ENCODE data around the gene C9orf85.
"Not testable (repeated sequence)": the region's sequence is repeated elsewhere in the genome, so short reads cannot be mapped to it uniquely, and the experiment has no call there.

C9orf85 gene, protein sequence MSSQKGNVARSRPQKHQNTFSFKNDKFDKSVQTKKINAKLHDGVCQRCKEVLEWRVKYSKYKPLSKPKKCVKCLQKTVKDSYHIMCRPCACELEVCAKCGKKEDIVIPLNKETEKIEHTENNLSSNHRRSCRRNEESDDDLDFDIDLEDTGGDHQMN

DNA sequence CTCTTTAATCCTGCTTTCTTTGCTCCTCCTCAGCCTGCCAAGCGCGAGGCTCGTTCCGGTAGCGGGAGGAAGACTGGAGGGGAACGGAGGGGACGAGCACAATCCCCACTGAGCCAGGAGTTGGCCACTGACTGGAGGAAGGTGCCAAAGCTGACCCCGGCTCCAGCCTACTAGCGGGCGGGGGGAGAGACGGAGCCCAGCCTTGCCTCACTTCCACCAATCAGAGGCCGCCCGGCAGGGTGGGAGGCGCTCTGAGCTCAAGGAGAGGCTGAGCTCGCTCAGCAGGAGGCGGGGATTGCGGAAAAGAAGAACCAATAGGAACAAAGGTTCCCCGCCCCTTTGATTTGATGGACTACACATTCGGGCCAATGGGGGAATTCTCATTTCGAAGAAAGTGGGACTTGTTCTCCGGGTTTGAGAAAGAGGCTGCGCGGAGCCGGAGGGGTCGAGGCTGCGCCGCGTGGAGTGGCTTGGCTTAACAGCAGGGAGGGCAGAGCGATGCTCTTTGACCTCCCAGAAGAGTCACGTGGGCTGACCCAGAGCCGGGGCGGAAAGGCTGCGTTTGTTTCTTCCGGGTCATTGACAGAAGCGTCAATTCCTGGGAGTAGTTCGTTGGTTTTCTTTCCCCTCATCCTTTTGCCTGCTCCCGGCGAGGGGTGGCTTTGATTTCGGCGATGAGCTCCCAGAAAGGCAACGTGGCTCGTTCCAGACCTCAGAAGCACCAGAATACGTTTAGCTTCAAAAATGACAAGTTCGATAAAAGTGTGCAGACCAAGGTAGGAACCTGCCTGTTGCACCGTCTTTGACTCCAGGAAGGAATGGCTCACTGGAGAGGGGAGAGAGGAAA, at the start of gene C9orf85, which contains the start of gene ABHD17B:
C9orf85 (plus strand) TSS at position 579 of the 847 bp plus-strand sequence; CDS start at position 675, 96 bp downstream.
ABHD17B (minus strand) TSS at position 133 of the 847 bp plus-strand sequence. CDS start 36,113 bp downstream, outside the sequence.
- DNase-seq = peak; percentile 98

DNA sequence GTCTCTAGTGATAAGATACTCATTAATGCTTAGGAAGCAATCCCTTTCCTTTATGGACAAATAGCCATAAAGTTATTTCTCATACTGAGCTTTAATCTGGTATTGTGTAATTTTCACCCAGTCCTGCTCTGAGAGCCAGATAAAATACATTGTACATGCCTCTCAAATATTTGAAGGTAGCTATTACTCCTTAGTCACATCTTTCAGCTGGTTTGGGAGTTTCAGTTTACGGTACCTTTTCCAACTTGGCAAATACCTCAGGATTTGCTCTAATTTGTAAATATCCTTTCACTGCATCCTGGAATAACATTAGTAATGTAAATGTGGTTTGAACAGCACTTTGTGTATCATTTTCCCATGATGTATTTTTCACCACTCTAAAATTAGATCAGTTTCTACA, 47.8 kb upstream of the C9orf85 start:
- no peak for DNase-seq

DNA sequence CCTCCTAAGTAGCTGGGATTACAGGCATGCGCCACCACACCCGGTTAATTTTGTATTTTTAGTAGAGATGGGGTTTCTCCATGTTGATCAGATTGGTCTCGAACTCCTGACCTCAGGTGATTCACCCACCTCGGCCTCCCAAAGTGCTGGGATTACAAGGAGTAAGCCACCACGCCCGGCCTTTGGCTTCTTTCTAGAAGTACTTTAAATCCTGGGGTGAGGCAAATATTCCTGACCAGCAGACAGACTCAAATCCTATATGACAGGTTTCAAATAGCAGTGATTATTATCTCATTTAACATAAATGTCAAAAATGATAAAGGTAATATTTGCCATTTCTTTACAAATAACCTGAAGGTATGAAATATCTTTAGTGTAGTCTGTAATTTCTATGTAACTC, 36.1 kb upstream of the C9orf85 start:
- no peak for DNase-seq

DNA sequence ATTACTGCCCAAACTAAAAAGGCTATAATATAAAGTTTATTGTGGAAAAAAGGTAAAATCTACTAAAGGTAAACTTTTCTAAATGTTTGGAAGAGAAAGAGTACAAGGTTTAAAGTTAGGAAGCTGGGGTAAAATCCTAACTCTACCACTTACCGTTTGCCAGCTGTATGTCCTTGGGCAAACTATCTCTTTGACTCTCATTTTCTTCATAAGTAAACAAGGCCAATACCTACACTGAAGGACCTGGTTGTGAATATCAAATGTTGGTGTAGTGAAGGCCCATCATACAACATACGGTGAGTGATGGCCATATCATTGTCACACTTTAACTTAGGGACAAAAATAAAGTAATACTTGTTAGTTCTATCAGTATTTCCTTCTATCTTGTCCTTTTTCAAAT, 35.3 kb upstream of the C9orf85 start:
- no peak for DNase-seq

DNA sequence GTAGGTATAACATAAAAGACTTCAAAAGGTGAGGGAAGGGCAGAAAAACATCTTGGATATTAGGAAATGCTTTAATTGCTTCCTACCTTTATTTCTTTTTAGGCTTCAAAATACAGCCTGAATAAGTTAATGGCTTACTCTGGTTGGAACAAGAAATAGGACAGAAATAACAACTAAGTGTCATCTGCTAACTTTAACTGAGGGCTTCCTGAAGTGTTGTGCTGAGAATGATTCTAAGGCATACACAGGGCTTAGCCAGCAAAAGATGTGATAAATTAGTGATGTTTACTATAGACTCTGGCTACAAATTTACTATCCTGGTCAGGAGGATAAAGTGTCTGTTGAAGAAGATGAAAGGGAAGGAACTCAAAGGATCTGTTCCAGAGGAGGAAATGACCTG, 34.6 kb upstream of the C9orf85 start:
- DNase-seq = no peak

DNA sequence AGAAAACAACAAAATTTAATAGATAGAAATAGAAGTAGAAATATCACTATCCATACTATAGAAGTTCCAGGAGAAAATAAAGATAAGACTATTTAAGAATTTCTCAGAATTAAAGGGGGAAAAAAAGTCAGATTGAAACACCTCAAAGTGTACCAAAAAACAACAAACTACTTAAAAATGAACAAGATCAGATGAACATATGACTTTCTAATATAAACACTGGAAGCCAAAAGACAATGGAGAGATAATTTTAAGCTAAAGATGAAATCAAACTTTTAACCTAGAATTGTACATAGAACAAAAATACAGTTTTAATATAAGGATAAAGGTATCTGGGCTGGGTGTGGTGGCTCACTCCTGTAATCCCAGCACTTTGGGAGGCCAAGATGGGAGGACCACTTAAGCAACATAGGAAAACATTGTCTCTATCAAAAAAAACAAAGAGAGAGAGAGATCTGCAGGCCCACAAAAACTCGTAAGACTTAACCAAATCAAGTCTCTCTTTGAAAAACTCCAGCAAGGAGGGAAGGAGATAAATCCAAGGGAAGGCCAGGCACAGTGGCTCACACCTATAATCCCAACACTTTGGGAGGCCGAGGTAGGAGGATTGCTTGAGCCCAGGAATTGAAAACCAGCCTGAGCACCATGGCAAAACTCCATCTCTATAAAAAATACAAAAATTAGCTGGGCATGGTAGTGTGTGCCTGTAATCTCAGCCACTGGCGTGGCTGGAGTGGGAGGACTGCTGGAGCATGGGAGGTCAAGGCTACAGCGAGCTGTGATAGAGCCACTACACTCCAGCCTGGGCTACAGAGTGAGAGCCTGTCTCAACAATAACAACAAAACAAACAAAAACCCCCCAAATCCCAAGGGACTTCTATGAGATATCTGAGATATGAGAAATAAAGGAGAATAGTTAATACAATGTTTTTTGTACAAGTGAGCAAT, 32.8 kb upstream of the C9orf85 start:
- no peak for DNase-seq

DNA sequence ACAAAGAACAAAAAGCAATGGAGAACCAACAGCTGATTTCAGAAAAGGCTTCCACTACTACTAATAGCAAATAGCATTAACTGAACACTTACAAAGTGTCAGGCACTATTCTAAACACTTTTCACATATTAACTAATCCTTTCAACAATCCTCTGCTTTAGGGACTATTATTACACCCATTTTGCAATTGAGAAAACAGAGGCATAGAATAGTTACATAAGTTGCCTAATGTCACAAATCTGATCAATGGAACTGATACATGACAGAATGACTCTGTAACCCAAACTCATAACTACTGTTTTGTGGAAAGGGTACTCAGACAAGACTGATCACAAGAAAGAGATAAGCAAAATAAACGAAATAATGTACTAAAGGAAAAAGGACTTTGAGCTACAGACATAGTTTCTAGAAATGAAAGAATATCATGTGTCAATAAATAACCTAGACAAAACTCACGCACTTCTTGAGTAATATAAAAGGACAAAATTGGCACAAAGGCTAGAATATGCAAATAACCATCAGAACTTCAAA, 31.7 kb upstream of the C9orf85 start:
- DNase-seq = no peak

DNA sequence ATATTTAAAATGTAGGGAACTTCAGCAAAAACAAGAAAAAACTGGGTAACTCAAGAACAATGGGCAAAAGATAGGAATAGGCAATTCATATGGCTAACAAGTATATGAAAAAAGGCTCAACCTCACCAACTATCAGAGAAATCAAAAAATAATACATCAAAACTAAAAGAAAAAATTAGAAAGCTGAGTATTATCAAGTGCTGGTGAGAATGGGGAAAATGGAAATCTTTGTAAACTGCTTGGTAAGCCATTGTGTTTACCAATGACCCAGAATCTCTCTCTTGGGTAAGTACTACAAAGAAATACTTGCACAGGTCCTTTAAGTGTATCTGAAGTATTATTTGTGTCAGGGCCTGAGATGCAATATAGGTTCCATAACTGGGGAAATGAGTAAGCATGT, 27.4 kb upstream of the C9orf85 start:
- DNase-seq = no peak

DNA sequence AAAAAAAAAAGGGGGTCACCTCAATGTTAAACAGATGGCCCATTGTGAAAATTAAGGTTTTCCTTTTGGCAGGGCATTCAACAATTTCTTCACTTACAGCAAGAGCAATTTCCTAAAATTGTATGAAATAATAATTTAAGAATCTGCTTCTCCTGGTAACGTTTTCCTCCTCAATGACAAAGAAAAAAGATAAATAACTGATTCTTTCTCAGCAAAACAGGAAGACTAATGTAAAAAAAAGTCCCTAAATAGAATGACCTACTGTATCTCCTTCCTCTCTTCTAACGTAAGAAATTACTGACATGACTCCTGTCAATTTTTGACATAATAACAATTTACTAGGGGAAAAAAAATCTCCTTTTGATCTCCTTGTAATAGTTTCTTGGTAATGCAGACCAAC, 26.0 kb upstream of the C9orf85 start:
- DNase-seq = no peak

DNA sequence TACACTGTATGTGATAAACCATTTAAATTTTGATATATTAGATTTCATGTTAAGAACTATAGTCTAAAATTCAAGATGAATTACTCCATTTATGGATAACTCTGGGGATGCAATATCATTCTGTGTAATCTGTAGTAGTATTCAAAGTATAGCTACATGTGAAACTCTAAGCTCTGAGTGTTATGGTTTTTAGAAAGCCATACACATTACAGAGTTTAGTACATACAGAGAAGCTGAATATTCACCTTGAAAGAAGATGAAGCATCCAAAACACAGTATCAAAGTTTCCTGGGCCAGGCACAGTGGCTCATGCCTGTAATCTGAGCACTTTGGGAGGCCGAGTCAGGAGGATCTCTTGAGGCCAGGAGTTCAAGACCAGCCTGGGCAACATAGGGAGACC, 25.4 kb upstream of the C9orf85 start:
- peak; percentile 21 for DNase-seq

DNA sequence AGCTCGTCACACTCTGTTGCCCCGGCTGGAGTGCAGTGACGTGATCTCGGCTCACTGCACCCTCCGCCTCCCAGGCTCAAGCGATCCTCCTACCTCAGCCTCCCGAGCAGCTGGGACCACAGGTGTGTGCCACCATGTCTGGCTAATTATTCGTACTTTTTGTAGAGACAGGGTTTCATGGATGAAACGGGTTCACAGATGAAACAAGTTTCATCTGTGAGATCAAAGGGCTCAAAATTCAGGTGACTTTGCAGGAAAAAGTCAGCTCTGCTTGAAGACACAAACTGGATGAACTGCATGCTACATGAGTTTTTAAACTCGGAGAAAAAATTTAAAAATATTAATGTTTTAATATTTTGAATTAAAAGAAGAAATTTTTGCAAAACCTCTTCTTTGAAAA, 24.9 kb upstream of the C9orf85 start:
- no peak for DNase-seq

DNA sequence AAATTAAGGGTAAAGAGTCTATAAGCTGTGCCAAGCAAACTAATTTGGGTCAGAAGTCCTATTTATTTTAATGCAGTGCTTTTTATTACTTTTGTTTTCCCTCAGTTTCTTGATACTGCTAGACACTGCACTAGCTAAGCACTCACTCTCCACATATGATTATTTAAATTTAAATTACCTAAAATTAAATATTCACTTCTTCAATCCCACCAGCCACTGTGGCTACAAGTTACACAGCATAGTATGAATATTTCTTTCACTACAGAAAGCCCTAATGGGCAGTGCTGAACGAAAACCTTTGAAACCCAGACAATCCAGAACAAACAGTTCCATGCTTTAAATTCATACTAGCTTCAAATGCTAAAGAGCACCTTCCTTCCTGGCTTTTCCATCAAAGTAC, 24.1 kb upstream of the C9orf85 start:
- no peak for DNase-seq

DNA sequence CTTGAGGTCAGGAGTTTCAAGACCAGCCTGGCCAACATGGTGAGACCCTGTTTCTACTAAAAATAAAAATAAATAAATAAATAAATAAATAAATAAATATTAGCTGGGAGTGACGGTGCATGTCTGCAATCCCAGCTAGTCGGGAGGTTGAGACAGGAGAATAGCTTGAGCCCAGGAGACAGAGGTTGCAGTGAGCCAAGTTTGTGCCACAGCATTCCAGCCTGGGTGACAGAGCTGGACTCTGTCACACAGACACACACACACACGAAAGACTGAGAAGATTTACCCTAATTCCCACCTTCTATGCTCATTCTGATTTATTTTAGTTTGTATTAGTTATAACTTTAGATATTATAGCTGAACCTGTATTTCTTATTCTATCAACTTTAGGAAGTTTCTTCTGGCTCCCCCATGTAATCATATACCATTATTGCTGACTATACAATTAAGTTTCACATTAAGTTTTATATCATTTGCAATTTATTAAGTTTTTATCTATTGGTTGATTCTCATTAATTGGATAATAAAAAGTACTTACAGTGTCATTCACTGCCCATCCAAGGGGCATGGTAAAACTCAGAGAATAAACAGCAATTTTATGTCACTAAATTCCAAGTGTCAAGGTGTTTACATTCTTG, 21.3 kb upstream of the C9orf85 start:
- no peak for DNase-seq

DNA sequence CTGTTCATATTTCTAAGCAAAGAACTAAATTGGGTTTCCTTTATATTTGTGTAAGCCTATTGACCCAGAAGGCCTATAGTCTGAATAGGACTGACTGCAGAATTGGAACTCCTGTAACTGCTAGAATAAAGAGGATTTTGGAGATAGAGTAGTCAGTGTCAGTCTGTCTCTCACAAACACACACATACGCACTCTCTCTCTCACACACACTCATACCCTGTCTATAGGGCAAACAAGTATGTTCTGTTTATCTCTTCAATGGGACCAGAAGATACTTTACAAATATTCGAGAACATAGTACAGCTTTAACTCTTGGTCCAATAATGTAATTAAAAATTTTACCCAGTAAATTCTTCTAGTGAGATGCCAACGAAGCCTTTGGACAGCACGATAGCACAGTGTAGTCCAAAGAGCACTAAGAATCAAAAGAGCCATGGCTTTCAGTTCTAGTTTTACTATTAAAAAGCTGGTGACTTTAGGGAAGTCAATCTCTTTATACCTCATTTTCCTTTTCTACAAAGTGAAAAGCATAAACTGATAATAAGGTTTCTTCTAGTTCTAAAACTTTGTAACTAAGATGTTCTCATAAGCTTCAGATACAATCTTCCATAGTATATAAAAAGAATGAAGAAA, 19.8 kb upstream of the C9orf85 start:
- DNase-seq = no peak

DNA sequence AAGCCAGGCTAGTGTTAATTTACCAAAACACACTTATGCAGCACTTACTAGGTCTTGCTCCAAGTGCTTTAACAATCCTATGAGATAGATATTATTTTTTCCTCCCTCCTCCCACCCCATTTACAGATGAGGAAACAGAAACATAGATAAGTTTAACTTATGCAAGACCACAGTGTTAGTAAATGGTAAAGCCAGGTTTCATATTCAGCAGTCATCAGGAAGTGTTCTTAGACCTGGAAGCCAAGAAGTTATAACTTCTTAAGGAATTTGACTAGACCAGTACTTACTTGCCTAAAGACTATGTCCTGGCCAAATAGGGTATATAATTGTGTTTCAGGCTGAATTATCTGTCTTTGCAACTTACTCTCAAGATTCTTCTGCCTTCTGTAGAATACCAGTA, 16.3 kb upstream of the C9orf85 start:
- no peak for DNase-seq

DNA sequence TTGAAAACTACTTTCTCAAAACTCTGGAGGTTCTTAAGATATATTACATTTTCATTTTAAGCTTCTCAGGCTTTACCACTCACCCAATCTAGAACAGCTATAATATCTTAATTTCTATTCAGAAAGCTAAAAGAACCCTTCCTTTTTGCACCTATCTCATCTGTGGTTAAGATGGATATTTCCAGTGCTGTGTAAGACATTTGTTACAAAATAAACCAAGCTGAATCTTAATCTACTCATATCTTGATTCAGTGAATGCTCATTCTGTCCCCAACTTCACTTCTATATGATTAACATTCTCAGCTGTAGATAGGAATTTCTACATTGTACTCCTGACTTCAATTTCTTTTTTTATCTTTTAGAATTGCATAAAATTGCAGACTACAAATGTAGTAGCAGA, 15.5 kb upstream of the C9orf85 start:
- no peak for DNase-seq

DNA sequence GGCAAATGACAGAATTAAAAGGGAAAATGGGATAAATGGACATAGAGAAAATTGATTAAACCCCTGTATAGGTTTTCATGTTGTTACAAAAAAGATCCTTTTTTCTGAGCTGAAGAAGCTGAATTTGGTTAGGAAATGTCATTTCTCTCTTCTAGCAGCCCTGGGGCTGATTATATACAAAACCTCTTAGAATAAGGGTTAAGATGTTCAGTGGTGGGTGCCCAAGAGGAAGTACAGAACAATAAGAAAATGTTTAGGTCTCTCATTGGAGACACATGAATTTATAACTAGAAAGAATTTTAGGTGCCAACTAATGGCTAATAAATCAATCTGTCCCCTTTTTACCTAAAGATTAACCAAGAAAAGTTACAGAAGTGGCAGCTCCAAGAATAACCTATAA, 14.7 kb upstream of the C9orf85 start:
- no peak for DNase-seq

DNA sequence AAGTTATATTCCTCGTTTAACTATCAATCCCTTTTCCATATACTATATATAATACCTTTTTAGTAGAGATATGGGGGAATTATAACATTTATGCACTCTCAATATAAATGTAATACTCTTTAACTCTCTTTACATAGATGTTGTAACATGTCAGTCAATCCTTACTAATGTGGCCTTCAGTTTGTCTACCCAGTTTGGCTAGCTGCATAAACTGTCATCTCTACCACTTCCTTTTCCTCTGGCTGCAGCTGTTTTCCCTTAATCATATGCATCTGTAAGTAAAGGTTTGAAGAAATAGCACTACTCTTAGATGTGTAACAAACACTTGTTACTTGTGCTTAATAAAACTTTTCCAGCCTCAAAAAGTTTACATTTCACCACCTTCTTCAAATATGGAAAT, 13.9 kb upstream of the C9orf85 start:
- no peak for DNase-seq

DNA sequence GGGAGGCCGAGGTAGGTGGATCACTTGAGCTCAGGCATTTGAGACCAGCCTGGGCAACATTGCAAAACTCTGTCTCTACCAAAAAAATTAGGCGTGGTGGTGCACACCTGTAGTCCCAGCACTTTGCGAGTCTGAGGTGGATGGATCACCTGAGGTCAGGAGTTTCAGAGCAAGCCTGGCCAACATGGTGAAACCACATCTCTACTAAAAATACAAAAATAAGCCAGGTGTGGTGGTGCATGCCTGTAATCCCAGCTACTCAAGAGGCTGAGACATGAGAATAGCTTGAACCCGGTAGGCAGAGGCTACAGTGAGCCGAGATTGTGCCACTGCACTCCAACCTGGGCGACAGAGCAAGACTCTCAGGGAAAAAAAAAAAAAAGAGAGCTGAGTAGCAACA, 12.7 kb upstream of the C9orf85 start:
- not testable (repeated sequence) for DNase-seq

DNA sequence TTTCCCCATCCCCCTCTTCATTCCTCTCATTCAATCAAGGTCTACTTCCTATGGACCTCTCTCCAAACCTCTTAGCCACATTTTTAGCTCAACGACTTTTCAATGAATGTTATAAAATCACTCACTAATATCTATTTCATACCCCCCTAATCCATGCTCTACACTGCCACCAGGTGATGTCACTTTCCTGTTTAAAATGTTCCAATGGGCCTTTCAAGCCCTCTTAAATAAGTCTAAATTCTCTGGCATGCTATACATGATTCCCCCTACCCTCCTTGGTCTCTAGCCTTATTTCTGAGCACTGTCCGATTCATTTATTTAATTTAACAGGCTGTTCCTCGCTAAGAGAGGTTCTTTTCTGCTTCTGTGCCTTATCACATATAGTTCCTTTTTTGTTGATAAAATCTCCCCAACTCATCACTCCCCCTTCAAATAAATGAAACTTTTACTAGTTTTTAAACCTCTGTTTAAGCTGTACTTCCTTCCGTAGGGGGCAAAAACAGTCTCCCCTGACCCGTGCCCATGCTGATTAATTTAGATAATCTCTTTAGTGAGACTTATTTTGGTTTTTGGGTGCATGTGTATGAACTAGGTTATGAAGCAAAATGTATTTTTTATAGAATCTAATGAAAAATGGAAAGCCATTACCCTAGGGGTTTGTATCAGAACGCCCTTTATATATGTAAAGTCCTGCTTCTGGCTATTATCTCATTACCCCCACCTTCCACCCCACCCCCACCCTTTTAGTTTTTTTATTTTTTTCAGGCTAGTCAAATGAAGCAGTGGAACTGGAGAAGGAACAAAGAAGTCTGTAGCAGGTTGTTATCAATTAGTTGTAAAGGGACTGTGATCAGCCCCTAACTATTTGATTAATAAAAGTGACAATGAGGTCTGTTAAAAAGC, 9.5 kb upstream of the C9orf85 start:
- DNase-seq = no peak

DNA sequence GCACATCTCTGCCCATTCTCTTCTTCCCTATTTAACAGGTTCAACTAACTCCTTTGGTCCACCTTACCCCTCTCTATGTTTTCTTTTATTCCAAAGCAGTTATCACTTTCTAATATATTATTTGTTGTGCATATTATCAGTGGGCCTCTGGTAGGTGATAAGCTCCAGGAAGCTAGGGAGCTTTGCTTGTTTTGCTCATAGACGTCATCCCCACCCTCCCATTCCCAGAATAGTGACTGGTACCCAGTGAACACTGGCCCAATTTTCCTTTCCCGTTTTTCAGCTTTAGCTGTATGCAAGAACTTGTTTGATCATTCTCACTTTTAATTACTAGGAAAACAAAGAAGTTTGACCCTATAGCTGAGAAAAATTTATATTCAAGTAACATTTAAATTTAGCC, 7.4 kb upstream of the C9orf85 start:
- DNase-seq = no peak

Measured in stimulated activated CD4-positive, alpha-beta T cell treated with anti-CD3 and anti-CD28 coated beads, Interleukin-1b, Interleukin-23, amount 100 ng/mL, for 48 hours (primary cell).